Measurements from ENCODE around the gene ALDH4A1. TPM values are rescaled to one million over a fixed set of nuclear protein-coding genes. Genes with fewer than 3 reads are reported as not detected.
"Not testable (repeated sequence)": the region's sequence is repeated elsewhere in the genome, so short reads cannot be mapped to it uniquely, and the experiment has no call there.

ALDH4A1 gene
- total and polyA plus RNA-seq, 4 donors: 13.7 to 31.2 (median 23.5) TPM

GRCh38 chr1:18874036-18874435 is 28.3 kb downstream of the ALDH4A1 start:
- H3K9me3 ChIP-seq (ENCODE audit: control insufficient read depth, insufficient read depth, low read length): no peaks in the 10 kb centered on the region
- 97% methylated on average over 5 of the region's 6 CpGs for WGBS (ENCODE audit: insufficient coverage)
- no peak for DNase-seq (ENCODE audit: low read depth in 4 of 6, low spot score in 6 of 6)
- H3K4me1 ChIP-seq (ENCODE audit: control insufficient read depth, insufficient read depth, low read length): peaks cover 12% of the 10 kb centered on the region
- no peaks in the 10 kb centered on the region for H3K27me3 ChIP-seq (ENCODE audit: control insufficient read depth, insufficient read depth, low read length)
- H3K36me3 ChIP-seq (ENCODE audit: control insufficient read depth, insufficient read depth, low read length): peaks cover 62% of the 10 kb centered on the region
- no peak overlapping the region for H3K4me3 ChIP-seq (ENCODE audit: low read depth, low read length)
- H3K27ac ChIP-seq (ENCODE audit: low read depth, low read length): no peak overlapping the region

DNA sequence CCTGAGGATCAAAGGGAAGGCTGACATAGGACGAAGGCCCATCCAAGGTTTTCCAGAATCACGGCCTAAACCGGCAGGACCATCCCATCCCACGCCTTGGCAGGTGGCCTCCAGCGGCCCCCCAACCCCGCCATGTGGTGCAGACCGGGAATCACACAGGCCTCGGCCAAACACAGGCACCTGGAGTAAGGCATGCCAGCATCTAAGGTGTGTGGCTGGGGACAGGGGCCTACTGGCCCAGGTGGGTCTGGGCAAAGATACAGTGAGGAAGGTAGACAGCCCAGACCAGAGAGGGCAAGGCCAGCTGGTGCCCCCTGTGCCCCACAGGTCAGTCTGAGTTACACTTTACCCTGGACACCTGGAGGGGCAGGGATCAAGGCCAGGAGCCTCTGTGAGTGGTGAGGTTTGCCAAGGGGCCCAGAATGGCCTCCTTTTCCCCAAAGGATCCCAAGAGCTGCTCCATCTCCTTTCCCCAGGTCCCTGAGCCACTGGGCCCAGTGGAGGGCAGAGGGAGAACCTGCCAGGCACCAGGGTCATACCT is 30.2 kb downstream of the ALDH4A1 start:
- H3K4me1 ChIP-seq (ENCODE audit: control insufficient read depth, insufficient read depth, low read length): peaks cover 17% of the 10 kb centered on the region
- peaks cover 49% of the 10 kb centered on the region for H3K36me3 ChIP-seq (ENCODE audit: control insufficient read depth, insufficient read depth, low read length)
- DNase-seq (ENCODE audit: low read depth in 4 of 6, low spot score in 6 of 6): no peak
- no peak overlapping the region for H3K4me3 ChIP-seq (ENCODE audit: low read depth, low read length)
- H3K27me3 ChIP-seq (ENCODE audit: control insufficient read depth, insufficient read depth, low read length): no peaks in the 10 kb centered on the region
- H3K27ac ChIP-seq (ENCODE audit: low read depth, low read length): no peak overlapping the region
- 84% methylated on average over 8 of the region's 8 CpGs for WGBS (ENCODE audit: insufficient coverage)
- H3K9me3 ChIP-seq (ENCODE audit: control insufficient read depth, insufficient read depth, low read length): no peaks in the 10 kb centered on the region

GRCh38 chr1:18871401-18872070 is 30.8 kb downstream of the ALDH4A1 start:
- Histone ChIP-seq H3K4me3 (ENCODE audit: low read depth, low read length) (no peak overlapping the region), H3K9me3 (ENCODE audit: control insufficient read depth, insufficient read depth, low read length) (no peaks in the 10 kb centered on the region), H3K27me3 (ENCODE audit: control insufficient read depth, insufficient read depth, low read length) (no peaks in the 10 kb centered on the region), H3K36me3 (ENCODE audit: control insufficient read depth, insufficient read depth, low read length) (peaks cover 44% of the 10 kb centered on the region), H3K4me1 (ENCODE audit: control insufficient read depth, insufficient read depth, low read length) (peaks cover 17% of the 10 kb centered on the region), H3K27ac (ENCODE audit: low read depth, low read length) (no peak overlapping the region)
- 86% methylated on average over 7 of the region's 7 CpGs for WGBS (ENCODE audit: insufficient coverage)
- DNase-seq (ENCODE audit: low read depth in 4 of 6, low spot score in 6 of 6): no peak

- Histone ChIP-seq H3K36me3 (ENCODE audit: control insufficient read depth, insufficient read depth, low read length) (peaks cover 39% of the 10 kb centered on the region), H3K9me3 (ENCODE audit: control insufficient read depth, insufficient read depth, low read length) (no peaks in the 10 kb centered on the region), H3K4me1 (ENCODE audit: control insufficient read depth, insufficient read depth, low read length) (peaks cover 17% of the 10 kb centered on the region), H3K27me3 (ENCODE audit: control insufficient read depth, insufficient read depth, low read length) (no peaks in the 10 kb centered on the region), H3K27ac (ENCODE audit: low read depth, low read length) (no peak overlapping the region), H3K4me3 (ENCODE audit: low read depth, low read length) (no peak overlapping the region)
- no peak for DNase-seq (ENCODE audit: low read depth in 4 of 6, low spot score in 6 of 6)
- WGBS (ENCODE audit: insufficient coverage): 96% methylated on average over 8 of the region's 10 CpGs
These were observed 31.4 kb downstream of the ALDH4A1 start for GRCh38 chr1:18870957-18871356.

DNA sequence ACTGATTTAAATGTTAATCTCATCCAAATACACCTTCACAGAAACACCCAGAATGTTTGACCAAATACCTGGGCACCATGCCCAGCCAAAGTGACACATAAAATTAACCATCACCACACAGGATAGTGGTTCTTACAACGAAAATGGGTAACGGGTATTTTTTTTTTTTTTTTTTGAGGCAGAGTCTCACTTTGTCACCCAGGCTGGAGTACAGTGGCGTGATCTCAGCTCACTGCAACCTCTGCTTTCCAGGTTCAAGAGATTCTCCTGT is 31.8 kb downstream of the ALDH4A1 start:
- not testable (repeated sequence) for DNase-seq (ENCODE audit: low read depth in 4 of 6, low spot score in 6 of 6)
- 76% methylated on average over 3 of the region's 3 CpGs for WGBS (ENCODE audit: insufficient coverage)

DNA sequence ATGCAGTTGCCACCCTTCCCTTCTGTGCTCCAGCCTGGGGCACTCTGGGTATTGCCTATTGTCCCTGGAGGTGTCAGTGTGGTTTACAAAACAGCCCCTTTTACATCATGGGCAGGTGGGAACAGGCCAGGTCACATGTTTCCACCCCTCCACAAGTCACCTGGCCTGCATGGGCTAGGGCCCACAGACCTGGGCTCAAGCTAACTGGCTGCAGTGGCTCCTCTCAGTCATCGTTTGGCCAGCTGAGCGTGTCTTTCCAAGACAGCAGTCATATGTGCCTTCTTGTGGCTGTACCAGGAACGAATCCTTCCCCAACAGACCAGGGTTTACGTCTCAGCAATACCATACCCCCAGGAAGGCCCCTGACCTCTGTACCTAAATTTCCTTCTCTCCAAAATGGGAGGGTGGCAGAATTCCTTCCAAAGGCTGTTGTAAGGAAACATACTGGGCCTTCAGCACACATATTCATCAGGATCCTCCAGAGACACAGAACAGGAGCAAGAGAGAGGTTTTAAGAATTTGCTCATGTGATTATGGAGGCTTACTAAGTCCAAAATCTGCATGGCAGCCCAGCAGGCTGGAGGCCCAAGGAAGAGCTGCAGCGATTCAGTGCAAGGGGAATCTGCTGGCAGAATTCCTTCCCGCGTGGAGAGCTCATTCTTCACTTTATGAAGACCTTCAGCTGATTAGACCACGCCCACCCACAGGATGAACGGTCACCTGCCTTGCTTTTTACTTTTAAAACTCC is 32.3 kb downstream of the ALDH4A1 start:
- H3K9me3 ChIP-seq (ENCODE audit: control insufficient read depth, insufficient read depth, low read length): no peaks in the 10 kb centered on the region
- peaks cover 12% of the 10 kb centered on the region for H3K4me1 ChIP-seq (ENCODE audit: control insufficient read depth, insufficient read depth, low read length)
- peaks cover 31% of the 10 kb centered on the region for H3K36me3 ChIP-seq (ENCODE audit: control insufficient read depth, insufficient read depth, low read length)
- no peaks in the 10 kb centered on the region for H3K27me3 ChIP-seq (ENCODE audit: control insufficient read depth, insufficient read depth, low read length)
- WGBS (ENCODE audit: insufficient coverage): 80% methylated on average over 8 of the region's 9 CpGs
- H3K27ac ChIP-seq (ENCODE audit: low read depth, low read length): no peak overlapping the region
- DNase-seq (ENCODE audit: low read depth in 4 of 6, low spot score in 6 of 6): no peak
- H3K4me3 ChIP-seq (ENCODE audit: low read depth, low read length): no peak overlapping the region

More for the DNA sequence above, 31.8 kb downstream of the ALDH4A1 start:
- not testable (repeated sequence) for H3K9me3 ChIP-seq (ENCODE audit: control insufficient read depth, insufficient read depth, low read length); H3K27ac ChIP-seq (ENCODE audit: low read depth, low read length); H3K27me3 ChIP-seq (ENCODE audit: control insufficient read depth, insufficient read depth, low read length); H3K4me3 ChIP-seq (ENCODE audit: low read depth, low read length)
- H3K36me3 ChIP-seq (ENCODE audit: control insufficient read depth, insufficient read depth, low read length): peaks cover 36% of the 10 kb centered on the region
- H3K4me1 ChIP-seq (ENCODE audit: control insufficient read depth, insufficient read depth, low read length): peaks cover 17% of the 10 kb centered on the region

GRCh38 chr1:18868801-18869424 is 33.4 kb downstream of the ALDH4A1 start:
- peak in 1 of 6 donors; percentile 15 for DNase-seq (ENCODE audit: low read depth in 4 of 6, low spot score in 6 of 6)
- H3K4me3 ChIP-seq (ENCODE audit: low read depth, low read length): no peak overlapping the region
- WGBS (ENCODE audit: insufficient coverage): 68% methylated on average over 9 of the region's 12 CpGs
- peaks cover 21% of the 10 kb centered on the region for H3K36me3 ChIP-seq (ENCODE audit: control insufficient read depth, insufficient read depth, low read length)
- H3K4me1 ChIP-seq (ENCODE audit: control insufficient read depth, insufficient read depth, low read length): peaks cover 10% of the 10 kb centered on the region
- no peaks in the 10 kb centered on the region for H3K27me3 ChIP-seq (ENCODE audit: control insufficient read depth, insufficient read depth, low read length)
- no peaks in the 10 kb centered on the region for H3K9me3 ChIP-seq (ENCODE audit: control insufficient read depth, insufficient read depth, low read length)
- no peak overlapping the region for H3K27ac ChIP-seq (ENCODE audit: low read depth, low read length)

DNA sequence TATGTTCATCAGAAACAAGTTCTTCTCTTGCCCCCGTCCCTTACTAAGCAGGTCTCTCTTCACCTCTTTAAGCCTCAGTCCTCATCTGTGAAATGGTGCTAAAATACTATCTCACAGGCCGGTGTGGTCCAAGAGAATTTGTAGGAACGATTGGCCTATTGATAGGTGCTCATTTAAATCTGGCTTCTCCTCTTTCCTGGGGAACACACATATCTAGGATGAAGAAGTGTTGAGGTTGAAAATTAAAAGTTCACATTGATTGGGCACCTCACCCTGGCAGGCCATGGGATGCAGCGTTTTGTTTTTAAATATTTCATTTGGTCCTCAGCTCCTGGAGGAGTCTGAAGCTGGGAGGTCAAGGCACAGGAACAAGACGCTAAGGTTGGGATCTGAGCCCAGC is 34.0 kb downstream of the ALDH4A1 start:
- no peak overlapping the region for H3K4me3 ChIP-seq (ENCODE audit: low read depth, low read length)
- peaks cover 17% of the 10 kb centered on the region for H3K36me3 ChIP-seq (ENCODE audit: control insufficient read depth, insufficient read depth, low read length)
- no peak overlapping the region for H3K27ac ChIP-seq (ENCODE audit: low read depth, low read length)
- no peak for DNase-seq (ENCODE audit: low read depth in 4 of 6, low spot score in 6 of 6)
- WGBS (ENCODE audit: insufficient coverage): 88% methylated on average over 4 of the region's 5 CpGs
- peaks cover 10% of the 10 kb centered on the region for H3K4me1 ChIP-seq (ENCODE audit: control insufficient read depth, insufficient read depth, low read length)
- no peaks in the 10 kb centered on the region for H3K9me3 ChIP-seq (ENCODE audit: control insufficient read depth, insufficient read depth, low read length)
- H3K27me3 ChIP-seq (ENCODE audit: control insufficient read depth, insufficient read depth, low read length): no peaks in the 10 kb centered on the region

DNA sequence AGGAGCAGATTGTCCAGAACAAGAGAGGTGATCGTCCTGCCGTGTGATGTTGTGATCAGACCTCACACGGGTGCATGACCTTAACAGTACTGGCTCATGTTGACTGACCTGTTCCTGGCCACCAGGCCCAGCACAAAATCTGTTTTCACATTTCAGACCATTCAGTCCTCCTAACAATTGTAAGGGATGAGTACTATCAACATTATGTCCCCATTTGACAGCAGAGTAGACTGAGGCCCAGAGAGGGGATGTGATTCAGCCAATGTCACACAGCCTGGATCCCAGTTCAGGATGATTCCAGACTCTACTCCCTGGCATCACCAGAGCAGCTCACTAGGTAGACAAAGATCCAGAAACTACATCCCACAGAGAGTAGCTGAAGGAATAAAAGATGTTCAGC is 35.5 kb downstream of the ALDH4A1 start:
- peaks cover 5% of the 10 kb centered on the region for H3K36me3 ChIP-seq (ENCODE audit: control insufficient read depth, insufficient read depth, low read length)
- WGBS (ENCODE audit: insufficient coverage): 92% methylated on average over 3 of the region's 3 CpGs

More for the DNA sequence above, 35.5 kb downstream of the ALDH4A1 start:
- Histone ChIP-seq H3K27ac (ENCODE audit: low read depth, low read length) (no peak overlapping the region), H3K9me3 (ENCODE audit: control insufficient read depth, insufficient read depth, low read length) (no peaks in the 10 kb centered on the region), H3K27me3 (ENCODE audit: control insufficient read depth, insufficient read depth, low read length) (no peaks in the 10 kb centered on the region), H3K4me1 (ENCODE audit: control insufficient read depth, insufficient read depth, low read length) (peaks cover 10% of the 10 kb centered on the region), H3K4me3 (ENCODE audit: low read depth, low read length) (no peak overlapping the region)
- no peak for DNase-seq (ENCODE audit: low read depth in 4 of 6, low spot score in 6 of 6)
